HG03565 (cell line): ENCODE data around the gene KRTAP10-1.
"Not testable (repeated sequence)": the region's sequence is repeated elsewhere in the genome, so short reads cannot be mapped to it uniquely, and the experiment has no call there.

Source experiments
- ATAC-seq: cut with Tn5 transposase; IDR thresholded peaks from one replicate; pipeline ENCODE4 v1.9.1; 2021; ENCODE audit warnings: mild to moderate bottlenecking, moderate library complexity; ENCODE audit not compliant: unreplicated experiment

Gene KRTAP10-1

GRCh38 chr21:44506279-44507255 is 33.4 kb downstream of the KRTAP10-1 start:
- ATAC-seq = no peak

GRCh38 chr21:44505673-44506278 is 34.2 kb downstream of the KRTAP10-1 start:
- ATAC-seq = no peak

GRCh38 chr21:44503901-44504399 is 36.0 kb downstream of the KRTAP10-1 start:
- no peak for ATAC-seq

- not testable (repeated sequence) for ATAC-seq
Observed at GRCh38 chr21:44503006-44503889, 36.7 kb downstream of the KRTAP10-1 start.

- ATAC-seq = no peak
Observed at GRCh38 chr21:44502171-44502958, 37.6 kb downstream of the KRTAP10-1 start.

GRCh38 chr21:44500111-44500510 is 39.9 kb downstream of the KRTAP10-1 start:
- no peak for ATAC-seq

- ATAC-seq = no peak
Observed at GRCh38 chr21:44499631-44500030, 40.4 kb downstream of the KRTAP10-1 start.

- no peak for ATAC-seq
Observed at GRCh38 chr21:44499211-44499560, 40.8 kb downstream of the KRTAP10-1 start.

- no peak for ATAC-seq
Observed at GRCh38 chr21:44498280-44499210, 41.5 kb downstream of the KRTAP10-1 start.

GRCh38 chr21:44497703-44498126 is 42.3 kb downstream of the KRTAP10-1 start:
- ATAC-seq = no peak

GRCh38 chr21:44496564-44497550 is 43.1 kb downstream of the KRTAP10-1 start:
- ATAC-seq = no peak

- ATAC-seq = no peak
Observed at GRCh38 chr21:44495611-44496563, 44.1 kb downstream of the KRTAP10-1 start.

- ATAC-seq = no peak
Observed at GRCh38 chr21:44494956-44495355, 45.0 kb downstream of the KRTAP10-1 start.

- no peak for ATAC-seq
Observed at GRCh38 chr21:44494418-44494817, 45.6 kb downstream of the KRTAP10-1 start.

- ATAC-seq = no peak
Observed at GRCh38 chr21:44492567-44493385, 47.2 kb downstream of the KRTAP10-1 start.

- ATAC-seq = no peak
Observed at GRCh38 chr21:44490816-44491215, 49.2 kb downstream of the KRTAP10-1 start.
